ENCODE data around the gene PFDN5.
"Not testable (repeated sequence)": the region's sequence is repeated elsewhere in the genome, so short reads cannot be mapped to it uniquely, and the experiment has no call there.

Gene PFDN5

DNA sequence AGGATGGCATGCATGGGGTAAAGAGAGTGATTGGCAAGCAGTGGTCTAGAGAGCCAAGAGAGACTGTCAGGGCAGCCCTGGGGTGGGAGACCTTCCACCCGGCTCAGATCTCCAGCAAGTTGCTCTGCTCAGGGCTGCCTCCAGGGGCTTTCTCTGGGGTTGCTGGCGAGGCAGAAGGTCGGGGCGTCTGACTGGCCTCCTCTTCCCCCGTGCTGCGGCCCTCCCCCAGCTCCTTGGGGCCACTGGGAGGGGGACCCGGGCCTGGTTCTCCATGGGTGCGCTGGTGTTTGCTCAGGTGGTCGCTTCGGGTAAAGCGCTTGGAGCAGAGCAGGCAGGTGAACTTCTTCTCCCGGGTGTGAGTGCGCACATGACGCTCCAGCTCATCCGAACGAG lies 32.7 kb downstream of the PFDN5 start:
- no peak for DNase-seq (ENCODE audit: low read depth)

DNA sequence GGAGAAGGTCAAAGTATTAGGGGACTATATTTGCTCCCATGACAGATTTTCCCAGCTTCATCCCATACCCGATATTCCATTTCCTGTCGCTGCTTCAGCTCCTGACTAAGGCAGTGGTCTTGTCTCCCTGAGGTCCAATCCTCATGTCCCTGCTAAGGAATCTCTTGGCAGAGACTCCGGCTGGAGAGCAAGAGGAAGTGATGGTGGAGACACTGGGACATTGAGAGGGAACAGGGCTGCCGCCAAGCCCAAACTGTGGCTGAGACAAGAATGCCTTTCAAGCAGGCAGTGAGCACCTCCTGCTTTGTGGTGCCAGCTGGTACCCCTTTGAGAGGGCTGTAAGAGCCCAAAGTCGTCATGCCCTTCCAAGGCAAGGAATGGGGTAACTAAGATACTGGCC lies 35.3 kb downstream of the PFDN5 start:
- DNase-seq (ENCODE audit: low read depth): no peak

DNA sequence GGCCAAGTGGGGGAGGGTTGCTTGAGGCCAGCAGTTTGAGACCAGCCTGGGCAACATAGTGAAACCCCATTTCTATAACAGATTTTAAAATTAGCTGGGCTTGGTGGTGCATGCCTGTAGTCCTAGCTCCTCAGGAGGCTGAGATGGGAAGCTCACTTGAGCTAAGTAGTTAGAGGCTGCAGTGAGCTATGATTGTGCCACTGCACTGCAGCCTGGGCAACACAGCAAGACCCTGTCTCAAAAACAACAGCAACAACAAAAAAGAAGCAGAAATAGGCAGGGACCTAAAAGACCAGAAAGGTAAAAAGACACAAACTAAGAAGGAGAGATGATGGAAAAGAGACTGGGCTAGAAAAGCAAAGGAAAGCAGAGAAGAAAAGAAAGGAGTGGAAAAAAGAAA lies 37.0 kb downstream of the PFDN5 start:
- DNase-seq (ENCODE audit: low read depth): not testable (repeated sequence)

DNA sequence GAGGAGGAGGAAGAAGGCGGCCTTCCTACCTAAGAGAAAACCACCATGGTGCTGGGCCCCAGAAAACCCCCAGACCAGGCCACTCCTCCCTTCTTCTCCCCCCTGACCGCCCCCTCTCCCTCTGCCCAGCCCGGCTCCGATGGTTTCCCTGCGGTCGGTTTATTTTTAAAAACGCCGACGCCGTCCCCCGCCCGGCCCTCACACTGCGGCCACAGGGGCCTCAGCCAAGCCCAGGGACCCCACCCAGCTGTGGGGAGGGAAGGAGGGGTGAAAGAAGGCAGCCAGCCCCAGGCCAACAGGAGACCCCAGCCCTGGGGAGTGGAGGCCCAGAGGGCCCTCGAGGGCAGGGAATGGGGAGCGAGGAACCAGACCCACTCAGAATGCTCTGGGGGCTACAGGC lies 37.4 kb downstream of the PFDN5 start:
- DNase-seq (ENCODE audit: low read depth): no peak

DNA sequence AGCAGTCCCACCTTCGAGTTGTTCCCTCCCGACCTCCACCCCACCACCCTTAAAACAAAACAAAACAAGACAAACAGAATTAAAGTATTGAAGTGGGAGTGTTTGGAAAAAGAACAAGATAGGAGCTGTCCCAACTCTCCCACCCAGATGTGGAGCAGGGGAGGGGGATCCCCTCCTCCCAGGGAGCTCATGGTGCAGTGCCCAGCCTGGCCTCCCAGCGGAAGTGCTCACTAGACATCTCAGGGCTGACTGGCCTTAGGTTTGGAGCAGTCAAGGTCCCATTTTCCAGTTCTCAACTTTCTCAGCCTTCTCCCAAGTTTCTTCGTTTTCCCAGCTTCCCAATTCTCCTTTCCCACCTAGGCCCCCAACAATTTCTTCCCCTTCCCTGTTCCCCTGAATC lies 37.9 kb downstream of the PFDN5 start:
- no peak for DNase-seq (ENCODE audit: low read depth)

DNA sequence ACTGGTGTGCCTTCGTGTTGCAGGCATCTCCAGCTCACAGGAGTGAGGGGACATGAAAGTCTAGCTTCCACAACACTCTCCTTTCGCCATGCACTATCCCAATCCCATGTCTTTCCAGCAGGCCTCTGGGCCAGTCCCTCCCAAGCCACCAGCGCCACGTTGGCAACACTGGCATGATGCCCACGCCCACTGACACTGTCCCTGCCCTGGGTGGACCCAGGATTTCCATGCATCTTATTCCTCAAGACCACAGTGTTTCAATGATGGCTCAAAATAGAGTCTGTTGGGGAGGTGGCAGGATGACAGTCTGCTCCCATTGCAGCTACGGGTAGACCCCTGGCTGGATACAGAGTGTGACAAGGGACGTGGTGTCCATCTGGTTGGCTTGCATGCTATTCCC lies 38.5 kb downstream of the PFDN5 start:
- no peak for DNase-seq (ENCODE audit: low read depth)

- DNase-seq (ENCODE audit: low read depth): no peak
These were observed 39.5 kb downstream of the PFDN5 start for GRCh38 chr12:53334822-53335221.

DNA sequence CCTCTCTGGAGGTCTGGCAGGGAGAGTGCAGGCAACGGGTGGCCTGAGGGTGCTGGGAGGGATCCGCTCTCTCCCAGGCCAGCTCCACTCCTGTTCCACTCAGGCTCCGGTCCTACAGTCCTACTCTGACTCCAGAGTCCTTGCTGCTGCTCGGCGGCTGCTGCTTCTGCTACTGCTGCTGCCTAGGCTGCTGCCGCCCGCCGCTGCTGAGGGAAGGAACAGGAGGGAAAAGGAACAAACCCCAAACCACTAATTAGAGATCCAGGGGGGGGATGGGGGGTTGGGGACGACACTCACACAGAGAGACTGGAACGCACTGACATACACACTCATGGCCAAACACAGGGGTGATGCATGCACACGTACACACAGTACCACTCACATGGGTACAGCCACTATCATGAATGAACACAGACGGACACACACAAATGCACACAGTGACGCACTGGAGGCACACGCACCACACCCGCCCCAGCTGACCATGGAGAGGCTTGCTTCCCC lies 40.9 kb downstream of the PFDN5 start, which contains the start of gene SP7:
Gene SP7 (minus strand): TSS at position 174 of the 501 bp plus-strand sequence. CDS start 708 bp downstream, outside the sequence.
- DNase-seq (ENCODE audit: low read depth): no peak

DNA sequence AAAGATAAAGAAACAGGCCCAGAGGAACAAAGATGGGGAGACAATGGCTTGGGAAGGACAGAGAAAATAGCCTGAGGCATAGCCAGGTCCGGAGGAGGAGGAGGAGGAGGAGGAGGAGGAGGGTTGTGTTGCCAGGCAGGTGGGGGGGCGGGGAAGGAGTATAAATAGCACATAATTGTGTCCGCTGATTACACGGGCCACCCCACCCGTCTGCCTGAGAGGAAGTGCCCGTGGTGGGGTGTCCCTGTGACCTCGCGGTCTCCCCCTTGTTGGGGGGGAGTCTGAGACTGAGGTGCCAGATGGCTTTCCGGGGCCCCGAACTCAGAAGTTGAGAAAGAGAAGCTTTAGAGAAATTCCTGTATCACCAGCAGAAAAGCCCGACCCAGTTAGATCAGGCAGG lies 42.7 kb downstream of the PFDN5 start:
- no peak for DNase-seq (ENCODE audit: low read depth)

- DNase-seq (ENCODE audit: low read depth): no peak
These were observed 43.6 kb downstream of the PFDN5 start for GRCh38 chr12:53338916-53339315.

GRCh38 chr12:53340398-53340797 lies 45.1 kb downstream of the PFDN5 start:
- no peak for DNase-seq (ENCODE audit: low read depth)

- no peak for DNase-seq (ENCODE audit: low read depth)
These were observed 48.1 kb downstream of the PFDN5 start for GRCh38 chr12:53343449-53343848.

DNA sequence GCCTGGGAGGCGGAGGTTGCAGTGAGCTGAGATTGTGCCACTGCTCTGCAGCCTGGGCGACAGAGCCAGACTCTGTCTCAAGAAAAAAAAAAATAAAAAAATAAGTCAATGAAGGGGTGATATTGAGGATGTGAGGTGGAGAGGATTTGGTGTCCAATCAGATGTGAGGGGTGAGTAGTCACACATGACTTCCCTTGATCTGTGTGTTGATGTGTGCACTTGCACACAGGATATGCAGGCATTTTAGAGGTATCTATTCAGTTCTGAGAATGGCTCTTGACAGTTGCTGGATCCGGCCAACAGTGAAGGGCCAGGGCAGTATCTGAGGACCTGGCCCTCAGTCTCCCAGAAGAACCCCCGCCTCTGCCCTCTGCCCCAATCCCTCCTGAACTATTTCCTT lies 48.6 kb downstream of the PFDN5 start:
- no peak for DNase-seq (ENCODE audit: low read depth)

GRCh38 chr12:53344487-53344823 lies 49.1 kb downstream of the PFDN5 start:
- no peak for DNase-seq (ENCODE audit: low read depth)

- DNase-seq (ENCODE audit: low read depth): no peak
These were observed 49.6 kb downstream of the PFDN5 start for GRCh38 chr12:53344824-53345485.

GRCh38 chr12:53345486-53346188 lies 50.3 kb downstream of the PFDN5 start:
- no peak for DNase-seq (ENCODE audit: low read depth)

GRCh38 chr12:53346491-53346890 lies 51.1 kb downstream of the PFDN5 start:
- no peak for DNase-seq (ENCODE audit: low read depth)

GRCh38 chr12:53347905-53348304 lies 52.6 kb downstream of the PFDN5 start:
- no peak for DNase-seq (ENCODE audit: low read depth)

Measured in non-pigmented ciliary epithelial cell (primary cell).